ENCODE data around the gene RPS28. TPM values are rescaled to one million over a fixed set of nuclear protein-coding genes. Genes with fewer than 3 reads are reported as not detected.
"Not testable (repeated sequence)": the region's sequence is repeated elsewhere in the genome, so short reads cannot be mapped to it uniquely, and the experiment has no call there.

The RPS28 gene
- 1,000 to 10,000 TPM; 1,135 to 1,536 (median 1,376) TPM for total RNA-seq (2021; fragmentation: NEBNext Ultra II Directional; extraction: Animal tissue kit (Norgen Biotek cat#: 25700))
- long read RNA-seq, transcript RPS28-203 (4 exons, 1,326 nt): major isoform, 909 of 933 reads
- long read RNA-seq, partial matches to known transcripts: 1 of 933 reads
- long read RNA-seq, other reads (novel, unspliced or antisense): 18 of 933 reads

DNA sequence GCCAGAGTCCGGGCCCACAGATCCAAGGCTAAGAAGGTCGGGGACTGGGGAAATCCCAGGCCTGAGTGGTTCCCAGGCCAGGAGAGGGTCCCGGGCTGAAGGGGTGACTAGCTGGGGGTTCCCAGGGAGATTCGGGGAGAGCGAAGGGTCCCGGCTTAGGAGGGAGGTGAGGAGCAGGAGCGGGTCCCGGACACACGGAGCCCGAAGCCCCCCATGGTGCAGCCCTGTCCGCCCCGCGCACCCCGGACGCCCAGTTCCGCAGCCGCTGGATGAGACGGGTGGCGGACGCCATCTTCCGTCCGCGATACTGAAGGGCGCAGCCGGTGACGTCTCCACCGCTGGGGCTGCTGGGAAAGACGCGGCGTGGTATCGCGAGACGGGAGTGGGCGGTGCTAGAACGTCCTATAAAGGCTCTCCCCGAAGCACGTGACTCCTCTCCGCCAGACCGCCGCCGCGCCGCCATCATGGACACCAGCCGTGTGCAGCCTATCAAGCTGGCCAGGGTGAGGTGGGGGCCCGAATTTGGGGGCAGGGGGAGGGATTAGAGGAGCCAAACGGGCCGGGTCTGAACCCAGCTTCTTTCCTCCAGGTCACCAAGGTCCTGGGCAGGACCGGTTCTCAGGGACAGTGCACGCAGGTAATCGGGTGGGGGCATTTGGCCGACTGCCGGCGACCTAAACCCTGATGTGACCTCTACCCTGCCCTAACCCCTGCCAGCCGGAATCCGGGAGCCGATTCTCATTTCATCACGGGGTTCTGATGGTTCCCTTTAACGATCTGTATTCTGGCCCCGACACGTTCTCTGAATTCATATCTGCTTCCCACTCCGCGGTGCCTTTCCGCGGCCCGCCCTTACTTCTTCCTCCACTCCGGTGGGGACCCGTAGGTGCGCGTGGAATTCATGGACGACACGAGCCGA lies at the start of gene RPS28, which contains the start of gene NDUFA7:
Gene RPS28, plus strand, starts transcription at position 430 of the 919 bp plus-strand sequence. Its CDS starts 35 bp downstream, at position 465.
Gene NDUFA7, minus strand, starts transcription at position 309 of the 919 bp plus-strand sequence. Its CDS starts 17 bp downstream, at position 292.
- peak within 1 kb of the TSS; percentile 100 for H3K4me3 Mint-ChIP-seq
- peaks cover 28% of the 10 kb centered on the region for H3K36me3 Mint-ChIP-seq (ENCODE audit: low read depth)
- H3K4me1 Mint-ChIP-seq (ENCODE audit: low read depth): peaks cover 20% of the 10 kb centered on the region
- H3K27ac Mint-ChIP-seq: peak within 1 kb of the TSS; percentile 100
- peak; percentile 93 for DNase-seq
- TF ChIP-seq CTCF (IDR thresholded peaks at IDR 0.05): peak; percentile 26; the same call in 1 of the 2 replicates
- H3K27me3 Mint-ChIP-seq (ENCODE audit: insufficient read depth): no peaks in the 10 kb centered on the region; the same call in none of the 2 replicates
- no peaks in the 10 kb centered on the region for H3K9me3 Mint-ChIP-seq

GRCh38 chr19:8276508-8276907 lies 44.8 kb upstream of the RPS28 start:
- DNase-seq; H3K27me3 Mint-ChIP-seq (ENCODE audit: insufficient read depth); H3K9me3 Mint-ChIP-seq; H3K4me1 Mint-ChIP-seq (ENCODE audit: low read depth); H3K27ac Mint-ChIP-seq; H3K36me3 Mint-ChIP-seq (ENCODE audit: low read depth); H3K4me3 Mint-ChIP-seq: not testable (repeated sequence)

DNA sequence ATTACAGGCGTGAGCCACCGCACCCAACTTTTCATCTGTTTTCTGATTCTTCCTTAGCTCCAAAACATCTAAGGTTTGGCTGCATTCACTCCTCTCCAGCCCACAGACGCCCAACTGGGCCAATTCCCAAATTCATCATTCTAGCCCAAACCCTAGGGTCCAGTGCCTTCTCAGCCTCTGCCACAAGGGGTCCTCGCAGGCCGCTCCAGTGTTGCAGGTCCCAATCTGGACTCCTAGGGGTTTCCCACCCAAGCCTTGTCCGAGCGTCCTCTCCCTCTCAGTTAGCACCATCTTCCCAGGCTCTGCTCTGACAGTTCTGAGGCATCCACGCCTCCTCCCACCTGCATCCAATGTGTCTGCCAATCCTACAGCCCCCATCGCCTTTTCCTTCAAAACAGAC lies 30.0 kb upstream of the RPS28 start:
- H3K9me3 Mint-ChIP-seq; H3K4me3 Mint-ChIP-seq; H3K4me1 Mint-ChIP-seq (ENCODE audit: low read depth); H3K27me3 Mint-ChIP-seq (ENCODE audit: insufficient read depth); H3K36me3 Mint-ChIP-seq (ENCODE audit: low read depth); DNase-seq; H3K27ac Mint-ChIP-seq: not testable (repeated sequence)

GRCh38 chr19:8302357-8302691 lies 19.0 kb upstream of the RPS28 start:
- H3K4me1 Mint-ChIP-seq (ENCODE audit: low read depth): peaks cover 9% of the 10 kb centered on the region
- TF ChIP-seq CTCF (IDR thresholded peaks at IDR 0.05): no peak
- H3K27me3 Mint-ChIP-seq (ENCODE audit: insufficient read depth): no peaks in the 10 kb centered on the region; the same call in none of the 2 replicates
- peaks cover 5% of the 10 kb centered on the region; the same call in 1 of the 2 replicates for H3K36me3 Mint-ChIP-seq (ENCODE audit: low read depth)
- H3K9me3 Mint-ChIP-seq: no peaks in the 10 kb centered on the region
- H3K4me3 Mint-ChIP-seq: no peak overlapping the region
- no peak overlapping the region for H3K27ac Mint-ChIP-seq
- no peak for DNase-seq

- Mint-ChIP-seq H3K36me3 (ENCODE audit: low read depth) (peaks cover 9% of the 10 kb centered on the region; the same call in 1 of the 2 replicates), H3K4me3 (no peak overlapping the region), H3K9me3 (no peaks in the 10 kb centered on the region), H3K27me3 (ENCODE audit: insufficient read depth) (no peaks in the 10 kb centered on the region; the same call in none of the 2 replicates), H3K27ac (no peak overlapping the region), H3K4me1 (ENCODE audit: low read depth) (peaks cover 13% of the 10 kb centered on the region)
- TF ChIP-seq CTCF (IDR thresholded peaks at IDR 0.05): no peak
- no peak for DNase-seq
These were observed 18.6 kb upstream of the RPS28 start for GRCh38 chr19:8302734-8303133.

- peaks cover 21% of the 10 kb centered on the region; the same call in 1 of the 2 replicates for H3K36me3 Mint-ChIP-seq (ENCODE audit: low read depth)
These were observed 16.3 kb upstream of the RPS28 start for GRCh38 chr19:8304841-8305621.

More at GRCh38 chr19:8304841-8305621, 16.3 kb upstream of the RPS28 start:
- DNase-seq: peak; percentile 0
- Mint-ChIP-seq H3K9me3 (no peaks in the 10 kb centered on the region), H3K27ac (no peak overlapping the region), H3K27me3 (ENCODE audit: insufficient read depth) (no peaks in the 10 kb centered on the region; the same call in none of the 2 replicates), H3K4me3 (no peak overlapping the region), H3K4me1 (ENCODE audit: low read depth) (peaks cover 23% of the 10 kb centered on the region)
- no peak for TF ChIP-seq CTCF (IDR thresholded peaks at IDR 0.05)

Data from HFFc6 (cell line).